ENCODE measurements around the gene ZNF181. TPM values are rescaled to one million over a fixed set of nuclear protein-coding genes. Genes with fewer than 3 reads are reported as not detected.

The ZNF181 gene
- total and polyA plus RNA-seq, 4 donors = 17.1 to 39.2 (median 31.3) TPM

DNA sequence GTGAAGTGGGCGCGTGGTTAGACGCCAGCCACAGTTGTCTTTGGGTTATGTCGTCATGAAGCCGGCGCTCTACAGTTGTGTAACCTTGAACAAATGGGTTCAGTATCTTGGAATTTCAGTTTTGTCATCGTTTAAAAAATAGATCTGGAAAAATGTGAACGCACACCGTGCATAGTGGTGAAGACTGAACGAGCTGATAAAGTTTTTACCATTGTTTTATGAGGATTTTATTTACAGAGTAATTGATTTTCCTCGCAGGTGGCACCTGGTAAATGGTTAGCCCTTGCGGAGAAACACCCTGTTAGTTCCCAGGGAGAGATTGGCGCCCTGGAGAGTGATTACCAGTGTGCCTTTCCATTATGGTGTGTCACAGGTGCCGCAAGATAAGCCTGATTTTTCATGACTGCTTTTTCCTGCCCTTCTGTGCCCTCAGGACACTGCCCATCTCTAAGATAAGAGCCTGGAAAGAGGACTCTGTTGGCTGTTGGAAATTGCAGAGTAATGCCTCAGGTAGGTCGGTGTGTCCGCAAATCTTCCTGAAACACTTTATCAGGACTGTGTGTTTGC is 577 bp downstream of the ZNF181 start:
- peaks cover 5% of the 10 kb centered on the region for H3K36me3 ChIP-seq (ENCODE audit: control insufficient read depth, insufficient read depth, low read length)
- peaks cover 14% of the 10 kb centered on the region for H3K4me1 ChIP-seq (ENCODE audit: control insufficient read depth, insufficient read depth, low read length)
- H3K27ac ChIP-seq (ENCODE audit: low read depth, low read length) = peak overlapping the region; percentile 93
- peak overlapping the region; percentile 81 for H3K4me3 ChIP-seq (ENCODE audit: low read depth, low read length)
- H3K27me3 ChIP-seq (ENCODE audit: control insufficient read depth, insufficient read depth, low read length) = no peaks in the 10 kb centered on the region
- no peaks in the 10 kb centered on the region for H3K9me3 ChIP-seq (ENCODE audit: control insufficient read depth, insufficient read depth, low read length)
- WGBS (ENCODE audit: insufficient coverage) = 10% methylated on average over 14 of the region's 16 CpGs
- peak in 1 of 6 donors; percentile 74 for DNase-seq (ENCODE audit: low read depth in 4 of 6, low spot score in 6 of 6)

- H3K27me3 ChIP-seq (ENCODE audit: control insufficient read depth, insufficient read depth, low read length) = no peaks in the 10 kb centered on the region
- H3K27ac ChIP-seq (ENCODE audit: low read depth, low read length) = no peak overlapping the region
- H3K36me3 ChIP-seq (ENCODE audit: control insufficient read depth, insufficient read depth, low read length) = peaks cover 9% of the 10 kb centered on the region
- no peak for DNase-seq (ENCODE audit: low read depth in 4 of 6, low spot score in 6 of 6)
- no peak overlapping the region for H3K4me3 ChIP-seq (ENCODE audit: low read depth, low read length)
- no peaks in the 10 kb centered on the region for H3K4me1 ChIP-seq (ENCODE audit: control insufficient read depth, insufficient read depth, low read length)
- no CpG with 5 or more reads among the region's 3 CpGs for WGBS (ENCODE audit: insufficient coverage)
- peaks cover 4% of the 10 kb centered on the region for H3K9me3 ChIP-seq (ENCODE audit: control insufficient read depth, insufficient read depth, low read length)
These were observed 11.1 kb downstream of the ZNF181 start for GRCh38 chr19:34744896-34745690.

DNA sequence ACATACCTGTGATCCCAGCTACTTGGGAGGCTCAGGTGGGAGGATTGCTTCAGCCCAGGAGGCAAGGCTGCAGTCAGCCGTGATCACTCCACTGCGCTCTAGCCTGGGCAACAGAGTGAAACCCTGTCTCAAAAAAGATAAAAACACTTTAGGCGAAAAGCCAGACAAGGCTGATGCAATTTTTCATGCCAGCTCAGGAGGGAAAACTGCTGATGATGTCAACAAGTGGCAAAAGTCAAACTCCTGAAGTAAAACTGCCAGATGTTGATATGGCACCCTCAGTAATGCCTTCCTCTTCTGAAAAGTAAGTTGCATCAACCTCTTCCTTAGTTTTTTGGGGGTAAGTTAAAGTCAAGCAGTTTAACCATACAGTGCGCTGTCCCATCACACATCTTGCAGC is 23.4 kb downstream of the ZNF181 start:
- no peak overlapping the region for H3K4me3 ChIP-seq (ENCODE audit: low read depth, low read length)
- no peak overlapping the region for H3K27ac ChIP-seq (ENCODE audit: low read depth, low read length)
- 97% methylated on average over 3 of the region's 4 CpGs for WGBS (ENCODE audit: insufficient coverage)
- H3K9me3 ChIP-seq (ENCODE audit: control insufficient read depth, insufficient read depth, low read length) = peaks cover 39% of the 10 kb centered on the region
- H3K4me1 ChIP-seq (ENCODE audit: control insufficient read depth, insufficient read depth, low read length) = no peaks in the 10 kb centered on the region
- DNase-seq (ENCODE audit: low read depth in 4 of 6, low spot score in 6 of 6) = no peak
- H3K36me3 ChIP-seq (ENCODE audit: control insufficient read depth, insufficient read depth, low read length) = peaks cover 24% of the 10 kb centered on the region
- H3K27me3 ChIP-seq (ENCODE audit: control insufficient read depth, insufficient read depth, low read length) = no peaks in the 10 kb centered on the region

GRCh38 chr19:34759218-34759917 is 25.3 kb downstream of the ZNF181 start:
- no peak overlapping the region for H3K4me3 ChIP-seq (ENCODE audit: low read depth, low read length)
- no CpG with 5 or more reads among the region's 11 CpGs for WGBS (ENCODE audit: insufficient coverage)
- DNase-seq (ENCODE audit: low read depth in 4 of 6, low spot score in 6 of 6) = no peak
- H3K27ac ChIP-seq (ENCODE audit: low read depth, low read length) = no peak overlapping the region
- peaks cover 40% of the 10 kb centered on the region for H3K9me3 ChIP-seq (ENCODE audit: control insufficient read depth, insufficient read depth, low read length)
- no peaks in the 10 kb centered on the region for H3K27me3 ChIP-seq (ENCODE audit: control insufficient read depth, insufficient read depth, low read length)
- H3K36me3 ChIP-seq (ENCODE audit: control insufficient read depth, insufficient read depth, low read length) = peaks cover 31% of the 10 kb centered on the region
- H3K4me1 ChIP-seq (ENCODE audit: control insufficient read depth, insufficient read depth, low read length) = no peaks in the 10 kb centered on the region

GRCh38 chr19:34766386-34766785 is 32.3 kb downstream of the ZNF181 start:
- H3K27ac ChIP-seq (ENCODE audit: low read depth, low read length) = no peak overlapping the region
- H3K4me1 ChIP-seq (ENCODE audit: control insufficient read depth, insufficient read depth, low read length) = no peaks in the 10 kb centered on the region
- peaks cover 40% of the 10 kb centered on the region for H3K36me3 ChIP-seq (ENCODE audit: control insufficient read depth, insufficient read depth, low read length)
- H3K4me3 ChIP-seq (ENCODE audit: low read depth, low read length) = no peak overlapping the region
- WGBS (ENCODE audit: insufficient coverage) = 100% methylated on average over 1 of the region's 2 CpGs
- no peaks in the 10 kb centered on the region for H3K27me3 ChIP-seq (ENCODE audit: control insufficient read depth, insufficient read depth, low read length)
- DNase-seq (ENCODE audit: low read depth in 4 of 6, low spot score in 6 of 6) = no peak
- H3K9me3 ChIP-seq (ENCODE audit: control insufficient read depth, insufficient read depth, low read length) = peaks cover 3% of the 10 kb centered on the region

- WGBS (ENCODE audit: insufficient coverage) = 87% methylated on average over 3 of the region's 3 CpGs
- H3K4me3 ChIP-seq (ENCODE audit: low read depth, low read length) = no peak overlapping the region
- peaks cover 40% of the 10 kb centered on the region for H3K36me3 ChIP-seq (ENCODE audit: control insufficient read depth, insufficient read depth, low read length)
- no peak overlapping the region for H3K27ac ChIP-seq (ENCODE audit: low read depth, low read length)
- DNase-seq (ENCODE audit: low read depth in 4 of 6, low spot score in 6 of 6) = peak in 2 of 6 donors; percentile 10 to 76
- no peaks in the 10 kb centered on the region for H3K4me1 ChIP-seq (ENCODE audit: control insufficient read depth, insufficient read depth, low read length)
- no peaks in the 10 kb centered on the region for H3K27me3 ChIP-seq (ENCODE audit: control insufficient read depth, insufficient read depth, low read length)
- H3K9me3 ChIP-seq (ENCODE audit: control insufficient read depth, insufficient read depth, low read length) = no peaks in the 10 kb centered on the region
These were observed 33.9 kb downstream of the ZNF181 start for GRCh38 chr19:34767951-34768350.

GRCh38 chr19:34772697-34773554 is 38.9 kb downstream of the ZNF181 start, which contains the start of gene ZNF599:
Gene ZNF599 (minus strand): TSS chr19:34773215. CDS start chr19:34772841, 374 bp downstream.
- under 1% methylated on average over 64 of the region's 69 CpGs for WGBS (ENCODE audit: insufficient coverage)
- peak; percentile 80 to 98 (median 90) for DNase-seq (ENCODE audit: low read depth in 4 of 6, low spot score in 6 of 6)
- Histone ChIP-seq H3K9me3 (ENCODE audit: control insufficient read depth, insufficient read depth, low read length) (no peaks in the 10 kb centered on the region), H3K27me3 (ENCODE audit: control insufficient read depth, insufficient read depth, low read length) (no peaks in the 10 kb centered on the region), H3K4me3 (ENCODE audit: low read depth, low read length) (peak within 1 kb of the TSS; percentile 74), H3K27ac (ENCODE audit: low read depth, low read length) (peak within 1 kb of the TSS; percentile 74), H3K36me3 (ENCODE audit: control insufficient read depth, insufficient read depth, low read length) (peaks cover 9% of the 10 kb centered on the region), H3K4me1 (ENCODE audit: control insufficient read depth, insufficient read depth, low read length) (no peaks in the 10 kb centered on the region)

- Histone ChIP-seq H3K27ac (ENCODE audit: low read depth, low read length) (no peak overlapping the region), H3K36me3 (ENCODE audit: control insufficient read depth, insufficient read depth, low read length) (peaks cover 9% of the 10 kb centered on the region), H3K4me3 (ENCODE audit: low read depth, low read length) (peak overlapping the region; percentile 74), H3K27me3 (ENCODE audit: control insufficient read depth, insufficient read depth, low read length) (no peaks in the 10 kb centered on the region), H3K4me1 (ENCODE audit: control insufficient read depth, insufficient read depth, low read length) (no peaks in the 10 kb centered on the region), H3K9me3 (ENCODE audit: control insufficient read depth, insufficient read depth, low read length) (no peaks in the 10 kb centered on the region)
- WGBS (ENCODE audit: insufficient coverage) = no CpG with 5 or more reads among the region's 2 CpGs
- DNase-seq (ENCODE audit: low read depth in 4 of 6, low spot score in 6 of 6) = no peak
These were observed 39.5 kb downstream of the ZNF181 start for GRCh38 chr19:34773555-34773864.

DNA sequence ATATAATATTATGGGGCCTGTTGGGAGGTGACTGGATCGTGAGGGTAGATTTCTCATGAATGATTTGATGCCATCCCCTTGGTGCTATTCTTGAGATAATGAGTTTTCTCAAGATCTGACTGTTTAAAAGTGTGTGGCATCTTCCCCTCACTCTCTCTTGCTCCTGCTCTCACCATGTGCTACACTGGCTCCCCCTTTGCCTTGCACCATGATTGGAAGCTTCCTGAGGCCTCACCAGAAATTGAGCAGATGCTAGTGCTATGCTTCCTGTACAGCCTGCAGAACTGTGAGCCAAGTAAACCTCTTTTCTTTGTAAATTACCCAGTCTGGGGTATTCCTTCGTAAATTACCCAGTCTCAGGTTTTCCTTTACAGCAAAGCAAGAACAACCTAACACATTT is 40.8 kb downstream of the ZNF181 start:
- Histone ChIP-seq H3K4me3 (ENCODE audit: low read depth, low read length) (no peak overlapping the region), H3K9me3 (ENCODE audit: control insufficient read depth, insufficient read depth, low read length) (no peaks in the 10 kb centered on the region), H3K27ac (ENCODE audit: low read depth, low read length) (no peak overlapping the region), H3K36me3 (ENCODE audit: control insufficient read depth, insufficient read depth, low read length) (no peaks in the 10 kb centered on the region), H3K4me1 (ENCODE audit: control insufficient read depth, insufficient read depth, low read length) (no peaks in the 10 kb centered on the region), H3K27me3 (ENCODE audit: control insufficient read depth, insufficient read depth, low read length) (no peaks in the 10 kb centered on the region)
- WGBS (ENCODE audit: insufficient coverage) = no CpG with 5 or more reads among the region's 2 CpGs
- DNase-seq (ENCODE audit: low read depth in 4 of 6, low spot score in 6 of 6) = no peak
